SK-N-SH (cell line): Measurements from ENCODE around the gene S1PR2. TPM values are rescaled to one million over a fixed set of nuclear protein-coding genes. Genes with fewer than 3 reads are reported as not detected.

ENCODE experiments used
- CTCF ChIA-PET: fragments of 300-600, 350-600 bp; formaldehyde crosslinking; extraction: SDS; loops from one replicate; lab custom pipeline; 2021; lab: Yijun Ruan, JAX
- POLR2A ChIA-PET: fragments of 350-600 bp; sonication (Branson Sonifier 250); formaldehyde crosslinking; extraction: SDS; loops from one replicate; lab custom pipeline; 2020; ENCODE audit warnings: antibody characterized with exemption, inconsistent platforms; lab: Yijun Ruan, JAX
- DNase-seq: peaks from one replicate; pipeline ENCODE4 v3.0.0; 2012
- H2AFZ ChIP-seq: fragments of 200-600 bp; sonication (generic); 2 replicates; pipeline ENCODE4 v1.8.1; 2016; ENCODE audit warnings: antibody characterized with exemption, mild to moderate bottlenecking, low read depth
- H3F3A ChIP-seq: fragments of 200-600 bp; sonication (generic); replicated peaks from 2 replicates; pipeline ENCODE3; 2016; ENCODE audit warnings: antibody characterized with exemption, mild to moderate bottlenecking; ENCODE audit not compliant: insufficient read depth
- H3K27ac ChIP-seq, 2 experiments: fragments of 200-500 bp in 1 of 2; fragments of 200-600 bp in 1 of 2; sonication (Bioruptor generic) in 1 of 2; sonication (generic), shearing (Covaris generic) in 1 of 2; 2 replicates each; pipeline versions ENCODE4 v1.5.1 to v1.6.1; 2014 to 2016; ENCODE audit warnings: low read depth in 2 of 2, inconsistent platforms in 1 of 2, low read length in 1 of 2, mild to moderate bottlenecking in 1 of 2, mixed read lengths in 1 of 2
- H3K27me3 ChIP-seq: fragments of 200-600 bp; sonication (generic), shearing (Covaris generic); 2 replicates; pipeline ENCODE4 v1.6.1; 2016; ENCODE audit warnings: mixed run types; ENCODE audit not compliant: insufficient read depth
- H3K36me3 ChIP-seq, 2 experiments: fragments of 200-500 bp in 1 of 2; fragments of 200-600 bp in 1 of 2; sonication (Bioruptor generic) in 1 of 2; sonication (generic) in 1 of 2; replicated peaks in 1 of 2; 2 replicates each; pipeline versions ENCODE3 to v1.5.1; 2014 to 2016; ENCODE audit warnings: low read length in 1 of 2, mild to moderate bottlenecking in 1 of 2; ENCODE audit not compliant: insufficient read depth in 2 of 2, control insufficient read depth in 1 of 2
- H3K4me1 ChIP-seq, 2 experiments: fragments of 200-500 bp in 1 of 2; fragments of 200-600 bp in 1 of 2; sonication (Bioruptor generic) in 1 of 2; sonication (generic), shearing (Covaris generic) in 1 of 2; 2 replicates each; pipeline versions ENCODE4 v1.5.1 to v1.6.1; 2014 to 2016; ENCODE audit warnings: low read depth in 1 of 2, low read length in 1 of 2, mixed run types in 1 of 2; ENCODE audit not compliant: insufficient read depth in 2 of 2, control insufficient read depth in 1 of 2
- H3K4me2 ChIP-seq: fragments of 200-600 bp; sonication (generic), shearing (Covaris generic); 2 replicates; pipeline ENCODE4 v1.6.1; 2017; ENCODE audit warnings: mixed run types
- H3K4me3 ChIP-seq, 2 experiments: fragments of 200-500 bp in 1 of 2; fragments of 200-600 bp in 1 of 2; sonication (Bioruptor generic) in 1 of 2; sonication (generic), shearing (Covaris generic) in 1 of 2; 2 replicates each; pipeline versions ENCODE4 v1.5.1 to v1.8.1; 2014 to 2016; ENCODE audit warnings: low read depth in 2 of 2, inconsistent platforms in 1 of 2, low read length in 1 of 2, mild to moderate bottlenecking in 1 of 2, mixed read lengths in 1 of 2, moderate library complexity in 1 of 2
- H3K79me2 ChIP-seq: fragments of 200-600 bp; sonication (generic); 2 replicates; pipeline ENCODE4 v1.8.1; 2017; ENCODE audit warnings: mild to moderate bottlenecking; ENCODE audit not compliant: insufficient read depth
- H3K9ac ChIP-seq: fragments of 200-600 bp; sonication (generic); 2 replicates; pipeline ENCODE4 v1.6.1; 2017; ENCODE audit warnings: mixed run types
- H3K9me2 ChIP-seq: fragments of 200-600 bp; sonication (generic); 2 replicates; pipeline ENCODE4 v1.6.1; 2017; ENCODE audit warnings: mixed run types
- H3K9me3 ChIP-seq: fragments of 200-600 bp; sonication (generic); 2 replicates; pipeline ENCODE4 v1.6.1; 2017; ENCODE audit warnings: mixed run types, mild to moderate bottlenecking, moderate library complexity
- H4K20me1 ChIP-seq: fragments of 200-600 bp; sonication (generic); 2 replicates; pipeline ENCODE4 v1.6.1; 2017; ENCODE audit warnings: mild to moderate bottlenecking, mixed run types; ENCODE audit not compliant: insufficient read depth
- ELF1 ChIP-seq: IDR thresholded peaks from 2 replicates; pipeline ENCODE4 v1.4.0; 2012
- EP300 ChIP-seq, 2 experiments: IDR thresholded peaks; 2 replicates each; pipeline versions ENCODE4 v1.4.0 to v1.6.1; 2012; ENCODE audit warnings: borderline replicate concordance in 1 of 2, low read depth in 1 of 2, low read length in 1 of 2
- GABPA ChIP-seq: IDR thresholded peaks from 2 replicates; pipeline ENCODE4 v1.4.0; 2012; ENCODE audit warnings: low read depth, mild to moderate bottlenecking
- JUND ChIP-seq: IDR thresholded peaks from 2 replicates; pipeline ENCODE4 v1.4.0; 2012
- MEF2A ChIP-seq: IDR thresholded peaks from 2 replicates; pipeline ENCODE4 v1.4.0; 2012; ENCODE audit warnings: low read depth, borderline replicate concordance
- MXI1 ChIP-seq: IDR thresholded peaks from 2 replicates; pipeline ENCODE4 v1.6.1; 2012; ENCODE audit warnings: mild to moderate bottlenecking, low read depth, low read length, improper control_type of control experiment
- NFIC ChIP-seq: IDR thresholded peaks from 2 replicates; pipeline ENCODE4 v1.4.0; 2012; ENCODE audit warnings: borderline replicate concordance
- NRF1 ChIP-seq: IDR thresholded peaks from 2 replicates; pipeline ENCODE4 v1.6.1; 2012; ENCODE audit warnings: low read depth, mild to moderate bottlenecking, low read length
- POLR2AphosphoS5 ChIP-seq: IDR thresholded peaks from 2 replicates; pipeline ENCODE4 v1.6.1; 2012; ENCODE audit warnings: low read depth, low read length
- RAD21 ChIP-seq: IDR thresholded peaks from 2 replicates; pipeline ENCODE4 v1.6.1; 2012; ENCODE audit warnings: mild to moderate bottlenecking, low read length
- RXRA ChIP-seq: IDR thresholded peaks from 2 replicates; pipeline ENCODE4 v1.4.0; 2012; ENCODE audit warnings: low read depth, mild to moderate bottlenecking, borderline replicate concordance
- SIN3A ChIP-seq: IDR thresholded peaks from 2 replicates; pipeline ENCODE4 v1.6.1; 2012; ENCODE audit warnings: low read depth, mild to moderate bottlenecking, low read length, moderate library complexity, borderline replicate concordance
- SMC3 ChIP-seq: IDR thresholded peaks from 2 replicates; pipeline ENCODE4 v1.6.1; 2012; ENCODE audit warnings: low read depth, low read length, improper control_type of control experiment
- TCF12 ChIP-seq: IDR thresholded peaks from 2 replicates; pipeline ENCODE4 v1.4.0; 2012
- YY1 ChIP-seq: IDR thresholded peaks from 2 replicates; pipeline ENCODE4 v1.4.0; 2012; ENCODE audit warnings: low read depth, mild to moderate bottlenecking
- WGBS: methylation state at CpG from one replicate; pipeline ENCODE4 v1.1.6; 2017; ENCODE audit warnings: low lambda C conversion rate; 5-methylcytosine and 5-hydroxymethylcytosine counted together
- polyA plus RNA-seq, 3 experiments: library from polyadenylated mRNA; depleted of rRNA; stranded (reverse); fragments of >200 nt; gene quantifications; 2 replicates each; pipeline ENCODE4 v1.2.3, GENCODE V29; 2012
- TF ChIP-seq, protein P1 (sequence below): IDR thresholded peaks from 2 replicates; pipeline ENCODE4 v1.4.0; 2012; ENCODE audit warnings: low read depth, borderline replicate concordance
- TF ChIP-seq, protein P2 (sequence below): IDR thresholded peaks from 2 replicates; pipeline ENCODE4; 2012
- TF ChIP-seq, protein P3 (sequence below): fragments of 200-600 bp; sonication (generic); IDR thresholded peaks from 2 replicates; pipeline ENCODE4 v1.6.1; 2017; ENCODE audit warnings: antibody characterized with exemption, mild to moderate bottlenecking, moderate library complexity
- TF ChIP-seq, protein P4 (sequence below): IDR thresholded peaks from 2 replicates; pipeline ENCODE4 v1.4.0; 2012; ENCODE audit warnings: low read depth
- TF ChIP-seq, protein P5 (sequence below): IDR thresholded peaks from 2 replicates; pipeline ENCODE4 v1.6.1; 2012; ENCODE audit warnings: mild to moderate bottlenecking, low read depth, low read length, moderate library complexity

The S1PR2 gene
- polyA plus RNA-seq, 1 of the 3 experiments (the other 2 are of a cell fraction), result 3.6 TPM

DNA sequence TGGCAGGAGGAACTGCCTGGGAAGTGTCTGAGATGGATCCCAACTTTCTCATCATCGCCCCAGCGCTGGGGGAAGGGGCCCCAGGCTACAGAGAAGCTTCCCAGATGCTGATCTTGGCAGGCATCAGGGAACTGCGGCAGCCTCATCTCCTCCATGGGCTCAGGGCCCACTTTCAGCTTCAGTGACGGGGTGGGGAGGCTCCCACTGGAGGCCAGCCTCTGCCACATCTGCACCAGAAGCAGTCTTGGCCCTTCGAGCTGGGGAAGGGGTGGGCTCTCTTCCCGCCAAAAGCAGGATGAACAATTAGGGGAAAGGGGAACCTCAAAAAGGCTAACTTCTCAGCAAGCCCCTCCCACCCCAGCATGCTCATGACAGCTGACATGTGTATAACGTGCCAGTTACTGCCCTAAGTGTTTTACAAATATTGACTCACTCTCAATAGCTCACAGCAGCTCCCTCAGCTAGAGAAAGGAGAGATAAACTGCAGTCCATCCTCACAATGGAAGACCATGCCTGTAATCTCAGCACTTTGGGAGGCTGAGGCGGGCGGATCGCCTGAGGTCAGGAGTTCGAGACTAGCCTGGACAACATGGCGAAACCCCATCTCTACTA lies 7.1 kb upstream of the S1PR2 start (continued):
- TF ChIP-seq, protein P1, sequence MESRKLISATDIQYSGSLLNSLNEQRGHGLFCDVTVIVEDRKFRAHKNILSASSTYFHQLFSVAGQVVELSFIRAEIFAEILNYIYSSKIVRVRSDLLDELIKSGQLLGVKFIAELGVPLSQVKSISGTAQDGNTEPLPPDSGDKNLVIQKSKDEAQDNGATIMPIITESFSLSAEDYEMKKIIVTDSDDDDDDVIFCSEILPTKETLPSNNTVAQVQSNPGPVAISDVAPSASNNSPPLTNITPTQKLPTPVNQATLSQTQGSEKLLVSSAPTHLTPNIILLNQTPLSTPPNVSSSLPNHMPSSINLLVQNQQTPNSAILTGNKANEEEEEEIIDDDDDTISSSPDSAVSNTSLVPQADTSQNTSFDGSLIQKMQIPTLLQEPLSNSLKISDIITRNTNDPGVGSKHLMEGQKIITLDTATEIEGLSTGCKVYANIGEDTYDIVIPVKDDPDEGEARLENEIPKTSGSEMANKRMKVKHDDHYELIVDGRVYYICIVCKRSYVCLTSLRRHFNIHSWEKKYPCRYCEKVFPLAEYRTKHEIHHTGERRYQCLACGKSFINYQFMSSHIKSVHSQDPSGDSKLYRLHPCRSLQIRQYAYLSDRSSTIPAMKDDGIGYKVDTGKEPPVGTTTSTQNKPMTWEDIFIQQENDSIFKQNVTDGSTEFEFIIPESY, result no peak

DNA sequence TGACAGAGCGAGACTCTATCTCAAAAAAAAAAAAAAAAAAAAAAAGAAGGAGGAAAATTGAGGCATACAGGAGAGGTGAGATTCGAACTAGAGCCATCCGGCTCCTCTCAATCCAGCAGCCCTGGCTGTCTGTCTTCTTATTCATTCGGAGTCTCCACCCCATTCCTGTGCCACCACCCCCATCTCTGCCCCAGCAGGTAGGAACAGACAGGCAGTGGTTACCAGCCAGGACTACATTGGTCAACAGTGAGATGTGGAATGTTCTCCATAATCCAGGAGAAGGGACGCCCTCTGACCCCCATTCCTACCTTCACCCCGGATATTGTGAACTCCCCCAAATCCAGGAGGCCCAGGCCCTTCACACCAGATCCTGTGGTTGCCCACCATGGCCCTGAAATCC lies 6.6 kb upstream of the S1PR2 start:
- no peak overlapping the region for H3K4me2 ChIP-seq
- ChIA-PET POLR2A (interaction anchor here (1.2 kb wide), 1 partner anchor 11 kb away, joined by 4 read pairs; no protein-coding TSS in a partner anchor), CTCF (interaction anchor here (0.6 kb wide), 1 partner anchor 698 kb away, joined by 3 read pairs; no protein-coding TSS in a partner anchor)
- no peak for TF ChIP-seq YY1
- TF ChIP-seq MEF2A, result no peak
- no peak for TF ChIP-seq EP300 (IDR thresholded peaks at IDR 0.05; ENCODE audit: borderline replicate concordance in 1 of 2, low read depth in 1 of 2, low read length in 1 of 2)
- TF ChIP-seq, protein P1, result no peak
- TF ChIP-seq SIN3A, result no peak
- TF ChIP-seq JUND, result no peak
- TF ChIP-seq RAD21, result no peak
- no peak for TF ChIP-seq NFIC
- no peak for TF ChIP-seq MXI1
- TF ChIP-seq, protein P2, sequence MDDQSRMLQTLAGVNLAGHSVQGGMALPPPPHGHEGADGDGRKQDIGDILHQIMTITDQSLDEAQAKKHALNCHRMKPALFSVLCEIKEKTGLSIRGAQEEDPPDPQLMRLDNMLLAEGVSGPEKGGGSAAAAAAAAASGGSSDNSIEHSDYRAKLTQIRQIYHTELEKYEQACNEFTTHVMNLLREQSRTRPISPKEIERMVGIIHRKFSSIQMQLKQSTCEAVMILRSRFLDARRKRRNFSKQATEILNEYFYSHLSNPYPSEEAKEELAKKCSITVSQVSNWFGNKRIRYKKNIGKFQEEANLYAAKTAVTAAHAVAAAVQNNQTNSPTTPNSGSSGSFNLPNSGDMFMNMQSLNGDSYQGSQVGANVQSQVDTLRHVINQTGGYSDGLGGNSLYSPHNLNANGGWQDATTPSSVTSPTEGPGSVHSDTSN, result no peak
- TF ChIP-seq GABPA, result no peak
- TF ChIP-seq RXRA, result no peak
- no peak for TF ChIP-seq TCF12
- TF ChIP-seq, protein P3, sequence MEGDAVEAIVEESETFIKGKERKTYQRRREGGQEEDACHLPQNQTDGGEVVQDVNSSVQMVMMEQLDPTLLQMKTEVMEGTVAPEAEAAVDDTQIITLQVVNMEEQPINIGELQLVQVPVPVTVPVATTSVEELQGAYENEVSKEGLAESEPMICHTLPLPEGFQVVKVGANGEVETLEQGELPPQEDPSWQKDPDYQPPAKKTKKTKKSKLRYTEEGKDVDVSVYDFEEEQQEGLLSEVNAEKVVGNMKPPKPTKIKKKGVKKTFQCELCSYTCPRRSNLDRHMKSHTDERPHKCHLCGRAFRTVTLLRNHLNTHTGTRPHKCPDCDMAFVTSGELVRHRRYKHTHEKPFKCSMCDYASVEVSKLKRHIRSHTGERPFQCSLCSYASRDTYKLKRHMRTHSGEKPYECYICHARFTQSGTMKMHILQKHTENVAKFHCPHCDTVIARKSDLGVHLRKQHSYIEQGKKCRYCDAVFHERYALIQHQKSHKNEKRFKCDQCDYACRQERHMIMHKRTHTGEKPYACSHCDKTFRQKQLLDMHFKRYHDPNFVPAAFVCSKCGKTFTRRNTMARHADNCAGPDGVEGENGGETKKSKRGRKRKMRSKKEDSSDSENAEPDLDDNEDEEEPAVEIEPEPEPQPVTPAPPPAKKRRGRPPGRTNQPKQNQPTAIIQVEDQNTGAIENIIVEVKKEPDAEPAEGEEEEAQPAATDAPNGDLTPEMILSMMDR, result no peak
- TF ChIP-seq SMC3, result no peak
- TF ChIP-seq, protein P4, sequence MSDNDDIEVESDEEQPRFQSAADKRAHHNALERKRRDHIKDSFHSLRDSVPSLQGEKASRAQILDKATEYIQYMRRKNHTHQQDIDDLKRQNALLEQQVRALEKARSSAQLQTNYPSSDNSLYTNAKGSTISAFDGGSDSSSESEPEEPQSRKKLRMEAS, result no peak
- TF ChIP-seq, protein P5, sequence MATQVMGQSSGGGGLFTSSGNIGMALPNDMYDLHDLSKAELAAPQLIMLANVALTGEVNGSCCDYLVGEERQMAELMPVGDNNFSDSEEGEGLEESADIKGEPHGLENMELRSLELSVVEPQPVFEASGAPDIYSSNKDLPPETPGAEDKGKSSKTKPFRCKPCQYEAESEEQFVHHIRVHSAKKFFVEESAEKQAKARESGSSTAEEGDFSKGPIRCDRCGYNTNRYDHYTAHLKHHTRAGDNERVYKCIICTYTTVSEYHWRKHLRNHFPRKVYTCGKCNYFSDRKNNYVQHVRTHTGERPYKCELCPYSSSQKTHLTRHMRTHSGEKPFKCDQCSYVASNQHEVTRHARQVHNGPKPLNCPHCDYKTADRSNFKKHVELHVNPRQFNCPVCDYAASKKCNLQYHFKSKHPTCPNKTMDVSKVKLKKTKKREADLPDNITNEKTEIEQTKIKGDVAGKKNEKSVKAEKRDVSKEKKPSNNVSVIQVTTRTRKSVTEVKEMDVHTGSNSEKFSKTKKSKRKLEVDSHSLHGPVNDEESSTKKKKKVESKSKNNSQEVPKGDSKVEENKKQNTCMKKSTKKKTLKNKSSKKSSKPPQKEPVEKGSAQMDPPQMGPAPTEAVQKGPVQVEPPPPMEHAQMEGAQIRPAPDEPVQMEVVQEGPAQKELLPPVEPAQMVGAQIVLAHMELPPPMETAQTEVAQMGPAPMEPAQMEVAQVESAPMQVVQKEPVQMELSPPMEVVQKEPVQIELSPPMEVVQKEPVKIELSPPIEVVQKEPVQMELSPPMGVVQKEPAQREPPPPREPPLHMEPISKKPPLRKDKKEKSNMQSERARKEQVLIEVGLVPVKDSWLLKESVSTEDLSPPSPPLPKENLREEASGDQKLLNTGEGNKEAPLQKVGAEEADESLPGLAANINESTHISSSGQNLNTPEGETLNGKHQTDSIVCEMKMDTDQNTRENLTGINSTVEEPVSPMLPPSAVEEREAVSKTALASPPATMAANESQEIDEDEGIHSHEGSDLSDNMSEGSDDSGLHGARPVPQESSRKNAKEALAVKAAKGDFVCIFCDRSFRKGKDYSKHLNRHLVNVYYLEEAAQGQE, result no peak
- TF ChIP-seq ELF1, result no peak
- TF ChIP-seq NRF1, result no peak
- no peak for TF ChIP-seq POLR2AphosphoS5
- no peaks in the 10 kb centered on the region for H3K79me2 ChIP-seq
- WGBS, result 91% methylated on average over 4 of the region's 6 CpGs
- no peaks in the 10 kb centered on the region for H3K9me2 ChIP-seq
- no peaks in the 10 kb centered on the region for H3F3A ChIP-seq
- no peaks in the 10 kb centered on the region for H3K36me3 ChIP-seq
- H3K27me3 ChIP-seq, result no peaks in the 10 kb centered on the region
- no peak for DNase-seq
- H3K9ac ChIP-seq, result no peak overlapping the region
- peaks cover 0 to 6% of the 10 kb centered on the region in 2 experiments; a peak in 1 of 4 replicates for H3K4me1 ChIP-seq
- no peak overlapping the region for H2AFZ ChIP-seq
- H3K9me3 ChIP-seq, result no peaks in the 10 kb centered on the region
- H3K4me3 ChIP-seq, result no peak overlapping the region
- H4K20me1 ChIP-seq, result no peaks in the 10 kb centered on the region
- no peak overlapping the region for H3K27ac ChIP-seq
